Choroid plexus epithelial cell (primary cell): ENCODE data around the gene SLC13A3.

Source experiments
- DNase-seq: peaks from one replicate; pipeline ENCODE4 v3.0.0-alpha.2; 2010; ENCODE audit warnings: low read depth
- H3K4me3 ChIP-seq: 2 replicates; pipeline ENCODE4 v1.5.1; 2011; ENCODE audit warnings: low read depth, mild to moderate bottlenecking, control low read depth, low read length, moderate library complexity
- TF ChIP-seq, protein P1 (sequence below): conservative IDR thresholded peaks from 2 replicates; pipeline ENCODE4 v1.5.1; 2011; ENCODE audit warnings: low read depth, mild to moderate bottlenecking, control low read depth, inconsistent platforms, low read length, moderate library complexity

The SLC13A3 gene

DNA sequence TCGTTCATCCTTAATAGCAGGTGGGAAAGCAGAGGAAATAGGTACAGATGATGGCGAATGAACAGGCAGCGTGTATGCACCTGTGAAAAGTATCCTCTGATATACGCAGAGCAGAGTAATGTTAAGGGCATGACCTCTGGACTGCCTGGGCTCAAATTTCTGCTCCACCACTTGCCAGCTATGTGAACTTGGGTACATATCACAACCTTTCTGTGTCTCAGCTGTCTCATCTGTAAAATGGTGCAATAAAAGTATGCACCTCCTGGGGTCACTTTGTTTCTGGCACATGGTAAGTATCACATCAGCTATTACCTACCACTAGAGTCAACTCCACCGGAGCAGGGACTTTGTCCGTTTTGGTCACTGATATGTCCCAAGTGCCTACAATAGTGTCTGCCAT lies 103.3 kb downstream of the SLC13A3 start:
- DNase-seq = no peak
- TF ChIP-seq, protein P1, sequence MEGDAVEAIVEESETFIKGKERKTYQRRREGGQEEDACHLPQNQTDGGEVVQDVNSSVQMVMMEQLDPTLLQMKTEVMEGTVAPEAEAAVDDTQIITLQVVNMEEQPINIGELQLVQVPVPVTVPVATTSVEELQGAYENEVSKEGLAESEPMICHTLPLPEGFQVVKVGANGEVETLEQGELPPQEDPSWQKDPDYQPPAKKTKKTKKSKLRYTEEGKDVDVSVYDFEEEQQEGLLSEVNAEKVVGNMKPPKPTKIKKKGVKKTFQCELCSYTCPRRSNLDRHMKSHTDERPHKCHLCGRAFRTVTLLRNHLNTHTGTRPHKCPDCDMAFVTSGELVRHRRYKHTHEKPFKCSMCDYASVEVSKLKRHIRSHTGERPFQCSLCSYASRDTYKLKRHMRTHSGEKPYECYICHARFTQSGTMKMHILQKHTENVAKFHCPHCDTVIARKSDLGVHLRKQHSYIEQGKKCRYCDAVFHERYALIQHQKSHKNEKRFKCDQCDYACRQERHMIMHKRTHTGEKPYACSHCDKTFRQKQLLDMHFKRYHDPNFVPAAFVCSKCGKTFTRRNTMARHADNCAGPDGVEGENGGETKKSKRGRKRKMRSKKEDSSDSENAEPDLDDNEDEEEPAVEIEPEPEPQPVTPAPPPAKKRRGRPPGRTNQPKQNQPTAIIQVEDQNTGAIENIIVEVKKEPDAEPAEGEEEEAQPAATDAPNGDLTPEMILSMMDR = no peak
- H3K4me3 ChIP-seq = no peak overlapping the region

DNA sequence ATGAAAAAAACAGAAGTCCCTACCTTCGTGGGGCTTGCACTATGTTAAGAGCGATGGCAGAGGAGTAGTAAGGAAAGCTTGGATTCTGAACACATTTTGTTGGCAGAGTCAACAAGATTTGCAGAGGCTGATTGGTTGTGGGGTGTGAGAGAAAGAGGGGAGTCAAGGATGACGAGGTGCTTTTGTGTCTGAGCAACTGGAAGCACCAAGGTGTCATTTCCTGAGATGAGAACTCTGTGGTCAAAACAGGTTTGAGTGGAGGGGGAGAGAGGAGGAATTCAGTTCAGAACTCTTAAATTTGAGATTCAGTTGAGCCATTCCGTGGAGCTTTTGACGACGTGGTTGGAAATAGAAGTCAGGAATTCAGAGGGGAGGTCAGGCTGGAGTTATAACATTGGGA lies 104.3 kb downstream of the SLC13A3 start:
- no peak for DNase-seq
- H3K4me3 ChIP-seq = no peak overlapping the region
- TF ChIP-seq, protein P1 = no peak

DNA sequence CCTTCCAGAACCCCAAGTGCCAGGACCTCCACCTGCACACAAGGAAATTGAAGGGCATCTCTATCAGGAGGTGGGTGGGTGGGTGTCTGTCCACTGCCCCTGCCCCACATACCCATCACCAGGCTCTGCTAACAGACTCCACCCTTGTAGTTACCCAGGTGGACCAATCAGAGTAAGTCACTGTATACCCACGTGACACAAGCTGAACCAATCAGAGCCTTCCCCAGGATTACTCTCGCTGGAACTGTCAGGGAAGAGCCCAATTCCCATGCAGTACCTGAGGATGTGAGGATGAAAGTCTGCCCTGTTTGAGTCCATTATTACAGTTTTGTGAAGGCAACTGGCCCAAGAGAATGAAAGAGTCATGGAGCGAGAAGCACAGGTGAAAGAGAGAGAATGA lies 105.0 kb downstream of the SLC13A3 start:
- H3K4me3 ChIP-seq = no peak overlapping the region
- TF ChIP-seq, protein P1 = no peak
- no peak for DNase-seq

DNA sequence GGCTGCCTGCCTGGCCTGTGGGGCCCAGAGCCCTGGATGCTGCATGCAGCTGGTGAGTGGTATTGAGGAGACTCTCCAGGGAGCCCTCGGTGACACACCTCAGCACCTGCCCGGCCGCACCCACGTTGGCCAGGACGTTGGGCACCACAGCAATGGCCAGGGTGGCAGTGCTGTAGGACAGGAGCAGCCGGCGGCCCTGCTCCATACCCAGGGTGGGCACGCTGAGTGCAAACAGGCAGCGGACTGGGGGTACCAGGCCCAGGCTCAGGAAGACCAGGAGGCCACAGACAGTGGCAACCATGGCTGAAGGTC lies 105.5 kb downstream of the SLC13A3 start:
- TF ChIP-seq, protein P1 = no peak
- DNase-seq = no peak

DNA sequence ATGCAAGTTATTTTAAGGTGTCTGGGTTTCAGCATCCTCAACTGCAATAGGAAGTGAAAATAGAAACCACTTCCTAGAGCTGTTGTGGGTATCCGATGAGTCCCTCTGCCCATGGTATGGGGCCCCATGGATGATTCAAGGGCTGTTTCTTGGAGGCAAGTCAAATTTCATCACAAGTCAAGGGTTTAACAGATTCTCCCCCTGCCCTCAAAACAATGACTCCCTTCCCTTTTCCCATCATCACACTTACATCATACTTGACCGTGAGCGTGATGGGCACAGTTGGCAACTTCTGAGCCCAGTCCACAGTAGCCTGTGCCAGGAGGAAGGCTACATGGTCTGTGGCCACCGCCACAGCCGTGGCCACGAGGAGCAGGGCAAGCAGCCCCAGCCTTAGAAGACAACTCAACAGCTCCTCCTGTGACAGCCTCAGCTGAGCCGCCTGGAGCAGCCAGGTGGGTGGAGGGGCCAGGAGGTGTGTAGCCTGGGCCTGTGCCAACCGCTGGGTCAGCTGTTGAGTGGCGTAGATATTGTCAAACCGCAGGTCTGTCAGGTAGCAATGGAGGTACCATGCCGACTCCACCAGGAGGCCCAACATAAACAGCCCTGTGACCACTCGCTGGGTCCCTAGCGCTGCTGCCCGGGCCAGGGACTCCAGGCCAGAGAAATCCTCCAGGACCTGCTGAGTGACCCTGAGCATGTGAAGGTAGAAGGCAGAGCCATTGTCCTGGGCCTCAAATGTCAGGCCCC lies 106.0 kb downstream of the SLC13A3 start:
- TF ChIP-seq, protein P1 = no peak
- DNase-seq = peak; percentile 29
- H3K4me3 ChIP-seq = no peak overlapping the region

More for the DNA sequence above, 105.5 kb downstream of the SLC13A3 start:
- H3K4me3 ChIP-seq = no peak overlapping the region

DNA sequence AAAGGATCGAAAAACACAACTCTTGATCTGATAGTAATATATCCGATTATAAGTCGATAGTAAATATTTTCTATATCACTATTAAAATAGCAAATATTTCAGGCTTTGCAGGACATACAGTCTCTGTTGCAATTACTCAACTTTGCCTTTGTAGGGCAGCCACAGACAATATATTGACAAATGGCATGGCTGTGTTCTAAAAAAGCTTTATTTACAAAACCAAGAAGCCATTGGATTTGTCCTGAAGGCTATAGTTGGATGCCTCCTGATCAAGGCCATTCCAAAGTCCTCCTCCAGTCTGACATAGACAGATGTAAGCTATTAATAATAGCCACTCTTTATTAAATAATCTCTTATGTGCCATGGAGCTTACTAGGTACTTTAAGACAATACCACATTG lies 106.7 kb downstream of the SLC13A3 start:
- DNase-seq = peak; percentile 45
- TF ChIP-seq, protein P1 = peak; percentile 21
- no peak overlapping the region for H3K4me3 ChIP-seq

DNA sequence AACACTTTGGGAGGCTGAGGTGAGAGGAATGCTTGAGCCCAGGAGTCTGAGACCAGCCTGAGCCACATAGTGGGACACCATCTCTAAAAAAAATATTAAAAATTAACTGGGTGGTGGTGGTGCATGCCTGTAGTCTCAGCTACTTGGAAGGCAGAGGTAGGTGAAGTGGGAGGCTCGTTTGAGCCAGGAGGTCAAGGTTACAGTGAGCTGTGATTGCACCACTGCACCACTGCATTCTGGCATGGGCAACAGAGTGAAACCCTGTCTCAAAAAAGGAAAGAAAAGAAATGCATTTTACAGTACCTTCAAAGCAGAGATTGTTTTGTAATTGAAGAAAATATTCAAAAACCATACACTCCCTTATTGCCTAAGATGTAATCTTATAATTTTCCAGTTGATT lies 107.3 kb downstream of the SLC13A3 start:
- no peak for DNase-seq
- TF ChIP-seq, protein P1 = no peak
- no peak overlapping the region for H3K4me3 ChIP-seq
